HepG2 (cell line): ENCODE results near the gene RANBP6. TPM values are rescaled to one million over a fixed set of nuclear protein-coding genes. Genes with fewer than 3 reads are reported as not detected.

Experiments
- AGO1 ChIP-seq: fragments of 200-400 bp; formaldehyde crosslinking; IDR thresholded peaks from 2 replicates; pipeline ENCODE4 v1.6.1; 2017; ENCODE audit warnings: mild to moderate bottlenecking, low read depth, low read length, moderate library complexity; ENCODE audit not compliant: poor library complexity, severe bottlenecking
- ETV6 ChIP-seq: sonication (generic); formaldehyde crosslinking; conservative IDR thresholded peaks from 2 replicates; pipeline ENCODE4 v1.4.0; 2020; ENCODE audit warnings: missing genetic modification reagents
- HMG20B ChIP-seq: conservative IDR thresholded peaks from 2 replicates; pipeline ENCODE4 v1.6.1; 2016; ENCODE audit warnings: missing genetic modification reagents, missing compliant biosample characterization
- MEIS2 ChIP-seq: sonication (generic); formaldehyde crosslinking; IDR thresholded peaks from 2 replicates; pipeline ENCODE4 v1.9.0; 2021; ENCODE audit warnings: mild to moderate bottlenecking, missing genetic modification reagents
- NCOR1 ChIP-seq: fragments of 200-600 bp; sonication (generic); IDR thresholded peaks from 2 replicates; pipeline ENCODE4 v1.7.0; 2017; ENCODE audit warnings: antibody characterized with exemption, low read length, borderline replicate concordance
- PHF20 ChIP-seq: sonication (generic); formaldehyde crosslinking; IDR thresholded peaks from 2 replicates; pipeline ENCODE4 v1.5.0; 2020; ENCODE audit warnings: mild to moderate bottlenecking, missing genetic modification reagents
- POGZ ChIP-seq: sonication (generic); formaldehyde crosslinking; IDR thresholded peaks from 2 replicates; pipeline ENCODE4 v1.4.0; 2020; ENCODE audit warnings: mild to moderate bottlenecking, missing genetic modification reagents
- RCOR2 ChIP-seq: IDR thresholded peaks from 2 replicates; pipeline ENCODE4 v1.6.1; 2016; ENCODE audit warnings: missing biosample characterization, missing genetic modification reagents
- SAP130 ChIP-seq: IDR thresholded peaks from 2 replicates; pipeline ENCODE4 v1.6.1; 2016; ENCODE audit warnings: low read depth
- ZNF33A ChIP-seq: sonication (generic); formaldehyde crosslinking; IDR thresholded peaks from 2 replicates; pipeline ENCODE4 v1.5.1; 2020; ENCODE audit warnings: missing genetic modification reagents, mild to moderate bottlenecking, moderate library complexity, borderline replicate concordance
- ZNF605 ChIP-seq: sonication (generic); formaldehyde crosslinking; IDR thresholded peaks from 2 replicates; pipeline ENCODE4 v1.8.0; 2022; ENCODE audit warnings: mild to moderate bottlenecking, missing genetic modification reagents
- ZNF883 ChIP-seq: sonication (generic); formaldehyde crosslinking; IDR thresholded peaks from 2 replicates; pipeline ENCODE4 v1.5.1; 2020; ENCODE audit warnings: mild to moderate bottlenecking, missing genetic modification reagents; ENCODE audit errors: not compliant biosample characterization
- polyA plus RNA-seq, 8 experiments: library from polyadenylated mRNA; depleted of rRNA in 3 of 8; stranded (reverse) in 7 of 8; unstranded in 1 of 8; fragments of >200 nt; fragmentation: Illumina TruSeq in 4 of 8; extraction: Trizol in 4 of 8; gene quantifications; 2 replicates each; pipeline versions ENCODE4 v1.2.1 to v1.2.3, GENCODE V29; 2011 to 2016; ENCODE audit warnings: low read depth in 4 of 8, missing spikeins in 1 of 8, mixed read lengths in 1 of 8; ENCODE audit not compliant: insufficient read depth in 1 of 8
- total RNA-seq, 5 experiments: library from RNA; depleted of rRNA; stranded (reverse); fragments of >200 nt; fragmentation: Illumina TruSeq; extraction: Trizol; gene quantifications; 2 replicates each; pipeline ENCODE4 v1.2.3, GENCODE V29; 2016; ENCODE audit warnings: low read depth in 1 of 5
- TF ChIP-seq, protein P1 (sequence below): sonication (generic); formaldehyde crosslinking; IDR thresholded peaks from 2 replicates; pipeline ENCODE4 v1.5.1; 2020; ENCODE audit warnings: missing genetic modification reagents, mild to moderate bottlenecking, borderline replicate concordance
- TF ChIP-seq, protein P2 (sequence below): sonication (generic); formaldehyde crosslinking; IDR thresholded peaks from 2 replicates; pipeline ENCODE4 v1.4.0; 2020; ENCODE audit warnings: mild to moderate bottlenecking, missing genetic modification reagents
- TF ChIP-seq, protein P3 (sequence below): sonication (generic); formaldehyde crosslinking; IDR thresholded peaks from 2 replicates; pipeline ENCODE4 v1.8.0; 2022; ENCODE audit warnings: low read depth, missing genetic modification reagents

The RANBP6 gene
- total and polyA plus RNA-seq, 2 of the 13 experiments (the other 11 are each of a cell fraction or from before 2014, with no cell fraction given), result 7.5 to 26.0 TPM

DNA sequence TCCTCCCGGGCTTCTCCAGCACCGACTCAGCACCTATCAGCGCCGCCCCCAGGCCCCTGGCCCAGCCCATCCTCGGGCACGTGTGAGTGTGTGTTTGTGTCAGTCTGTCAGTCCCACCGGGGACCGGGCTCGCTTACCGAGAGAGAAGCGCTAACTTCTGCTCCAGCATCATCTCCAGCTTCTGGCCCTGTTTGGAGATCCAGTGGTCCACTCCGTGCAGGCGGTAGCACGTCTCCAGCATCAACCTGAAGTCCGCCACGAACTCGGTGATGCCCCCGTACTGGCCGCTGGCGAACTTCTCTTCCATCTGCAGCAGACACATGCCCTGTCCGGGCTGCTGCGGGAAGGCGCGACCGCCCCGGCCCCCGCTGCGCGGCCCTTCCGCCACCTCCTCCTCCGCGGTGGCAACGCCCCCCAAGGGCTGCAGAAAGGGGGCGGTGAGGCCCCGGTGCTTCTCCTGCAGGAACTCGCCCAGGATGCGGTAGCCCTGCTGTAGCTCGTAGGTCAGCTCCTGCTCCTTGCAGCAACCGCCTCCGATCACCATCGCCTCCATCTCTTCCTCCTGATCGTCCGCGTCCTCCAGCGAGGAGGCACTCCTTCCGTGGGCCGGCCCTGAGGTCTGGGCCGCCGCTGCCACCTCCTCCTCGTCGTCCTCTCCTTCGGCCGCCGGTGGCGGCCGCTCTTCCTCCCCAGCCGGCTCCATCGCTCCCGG is 8.2 kb downstream of the RANBP6 start (continued):
- TF ChIP-seq, protein P1, sequence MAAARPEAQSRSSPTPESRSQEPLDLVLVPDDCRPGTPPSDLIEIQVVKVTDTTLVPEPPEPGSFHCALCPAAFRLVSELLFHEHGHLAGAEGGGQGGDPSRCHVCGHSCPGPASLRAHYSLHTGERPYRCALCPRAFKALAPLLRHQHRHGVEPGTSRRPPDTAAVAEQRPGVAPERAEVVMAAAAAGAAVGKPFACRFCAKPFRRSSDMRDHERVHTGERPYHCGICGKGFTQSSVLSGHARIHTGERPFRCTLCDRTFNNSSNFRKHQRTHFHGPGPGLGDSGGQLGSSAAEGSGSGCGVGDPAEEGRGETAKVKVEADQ, result peak; percentile 58; the same call in 1 of the 2 replicates
- TF ChIP-seq, protein P2, sequence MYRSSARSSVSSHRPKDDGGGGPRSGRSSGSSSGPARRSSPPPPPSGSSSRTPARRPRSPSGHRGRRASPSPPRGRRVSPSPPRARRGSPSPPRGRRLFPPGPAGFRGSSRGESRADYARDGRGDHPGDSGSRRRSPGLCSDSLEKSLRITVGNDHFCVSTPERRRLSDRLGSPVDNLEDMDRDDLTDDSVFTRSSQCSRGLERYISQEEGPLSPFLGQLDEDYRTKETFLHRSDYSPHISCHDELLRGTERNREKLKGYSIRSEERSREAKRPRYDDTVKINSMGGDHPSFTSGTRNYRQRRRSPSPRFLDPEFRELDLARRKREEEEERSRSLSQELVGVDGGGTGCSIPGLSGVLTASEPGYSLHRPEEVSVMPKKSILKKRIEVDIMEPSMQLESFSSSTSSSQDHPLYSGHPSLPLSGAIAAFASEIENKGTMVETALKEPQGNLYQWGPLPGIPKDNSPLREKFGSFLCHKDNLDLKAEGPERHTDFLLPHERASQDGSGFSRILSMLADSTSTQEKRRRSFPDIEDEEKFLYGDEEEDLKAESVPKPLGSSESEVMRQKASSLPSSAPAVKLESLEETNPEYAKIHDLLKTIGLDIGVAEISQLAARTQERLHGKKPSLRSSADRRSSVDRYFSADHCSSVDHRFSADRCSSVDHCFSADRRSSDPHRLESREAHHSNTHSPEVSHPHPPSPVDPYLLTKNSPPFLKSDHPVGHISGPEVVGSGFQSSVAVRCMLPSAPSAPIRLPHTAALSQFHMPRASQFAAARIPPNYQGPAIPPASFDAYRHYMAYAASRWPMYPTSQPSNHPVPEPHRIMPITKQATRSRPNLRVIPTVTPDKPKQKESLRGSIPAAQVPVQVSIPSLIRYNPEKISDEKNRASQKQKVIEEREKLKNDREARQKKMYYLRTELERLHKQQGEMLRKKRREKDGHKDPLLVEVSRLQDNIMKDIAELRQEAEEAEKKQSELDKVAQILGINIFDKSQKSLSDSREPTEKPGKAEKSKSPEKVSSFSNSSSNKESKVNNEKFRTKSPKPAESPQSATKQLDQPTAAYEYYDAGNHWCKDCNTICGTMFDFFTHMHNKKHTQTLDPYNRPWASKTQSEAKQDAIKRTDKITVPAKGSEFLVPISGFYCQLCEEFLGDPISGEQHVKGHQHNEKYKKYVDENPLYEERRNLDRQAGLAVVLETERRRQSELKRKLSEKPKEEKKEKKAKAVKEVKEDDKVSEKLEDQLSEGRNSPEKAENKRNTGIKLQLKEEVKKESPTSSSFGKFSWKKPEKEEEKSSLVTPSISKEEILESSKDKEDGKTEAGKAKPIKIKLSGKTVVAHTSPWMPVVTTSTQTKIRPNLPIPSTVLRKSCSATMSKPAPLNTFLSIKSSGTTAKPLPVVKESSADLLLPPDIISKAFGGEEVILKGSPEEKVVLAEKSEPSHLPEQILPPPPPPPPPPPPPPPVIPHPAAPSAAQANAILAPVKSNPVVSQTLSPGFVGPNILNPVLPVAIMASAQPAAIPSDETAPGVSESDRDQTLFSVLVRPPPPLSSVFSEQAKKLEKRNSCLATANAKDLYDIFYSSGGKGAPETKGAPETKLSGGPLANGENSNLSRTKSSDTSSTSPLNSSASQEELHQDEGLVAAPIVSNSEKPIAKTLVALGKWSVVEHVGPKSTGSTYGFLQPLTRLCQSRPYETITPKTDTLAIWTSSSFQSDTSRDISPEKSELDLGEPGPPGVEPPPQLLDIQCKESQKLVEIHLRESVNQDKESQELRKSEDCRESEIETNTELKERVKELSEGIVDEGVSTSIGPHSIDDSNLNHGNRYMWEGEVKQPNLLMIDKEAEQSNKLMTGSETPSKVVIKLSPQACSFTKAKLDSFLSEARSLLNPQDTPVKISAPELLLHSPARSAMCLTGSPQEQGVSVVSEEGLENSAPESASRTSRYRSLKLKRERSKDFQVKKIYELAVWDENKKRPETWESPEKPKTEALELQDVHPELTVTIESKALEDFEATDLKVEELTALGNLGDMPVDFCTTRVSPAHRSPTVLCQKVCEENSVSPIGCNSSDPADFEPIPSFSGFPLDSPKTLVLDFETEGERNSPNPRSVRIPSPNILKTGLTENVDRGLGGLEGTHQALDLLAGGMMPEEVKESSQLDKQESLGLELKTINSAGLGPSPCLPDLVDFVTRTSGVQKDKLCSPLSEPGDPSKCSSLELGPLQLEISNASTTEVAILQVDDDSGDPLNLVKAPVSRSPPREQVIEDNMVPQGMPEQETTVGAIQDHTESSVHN (CRISPR knock-in tag), result peak; percentile 27; the same call in 1 of the 2 replicates
- TF ChIP-seq ZNF883 (CRISPR knock-in tag), result peak; percentile 51
- peak; percentile 64; the same call in 1 of the 2 replicates for TF ChIP-seq ETV6 (CRISPR knock-in tag)
- TF ChIP-seq RCOR2 (CRISPR knock-in tag), result no peak
- TF ChIP-seq, protein P3, sequence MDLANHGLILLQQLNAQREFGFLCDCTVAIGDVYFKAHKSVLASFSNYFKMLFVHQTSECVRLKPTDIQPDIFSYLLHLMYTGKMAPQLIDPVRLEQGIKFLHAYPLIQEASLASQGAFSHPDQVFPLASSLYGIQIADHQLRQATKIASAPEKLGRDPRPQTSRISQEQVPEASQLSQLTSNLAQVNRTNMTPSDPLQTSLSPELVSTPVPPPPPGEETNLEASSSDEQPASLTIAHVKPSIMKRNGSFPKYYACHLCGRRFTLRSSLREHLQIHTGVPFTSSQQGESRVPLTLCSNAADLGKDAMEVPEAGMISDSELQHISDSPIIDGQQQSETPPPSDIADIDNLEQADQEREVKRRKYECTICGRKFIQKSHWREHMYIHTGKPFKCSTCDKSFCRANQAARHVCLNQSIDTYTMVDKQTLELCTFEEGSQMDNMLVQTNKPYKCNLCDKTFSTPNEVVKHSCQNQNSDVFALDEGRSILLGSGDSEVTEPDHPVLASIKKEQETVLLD (CRISPR knock-in tag), result peak; percentile 46; the same call in 1 of the 2 replicates
- no peak for TF ChIP-seq ZNF33A
- TF ChIP-seq HMG20B, result no peak
- TF ChIP-seq PHF20, result peak; percentile 7; the same call in 1 of the 2 replicates
- TF ChIP-seq SAP130 (CRISPR knock-in tag), result peak; percentile 94
- TF ChIP-seq ZNF605 (CRISPR knock-in tag), result 0 out of 2 replicates have a peak, but pooled peaks have one; percentile 55
- peak; percentile 25; the same call in 1 of the 2 replicates for TF ChIP-seq MEIS2 (CRISPR knock-in tag)
- TF ChIP-seq POGZ (CRISPR knock-in tag), result 0 out of 2 replicates have a peak, but pooled peaks have one; percentile 21
- no peak for TF ChIP-seq NCOR1
- peak; percentile 22 for TF ChIP-seq AGO1
